WTC11 (cell line): ENCODE results near the gene HLA-DMA. TPM values are rescaled to one million over a fixed set of nuclear protein-coding genes. Genes with fewer than 3 reads are reported as not detected.

Experiments
- ATAC-seq: fragments of 200-7000 bp; cut with Tn5 transposase; 2 replicates; pipeline ENCODE4 v1.10.0; 2021; ENCODE audit warnings: mild to moderate bottlenecking, moderate library complexity
- CTCF ChIA-PET: fragments of 300-600 bp; sonication (Branson Sonifier 250); formaldehyde crosslinking; loops from one replicate; lab custom pipeline; 2021; ENCODE audit warnings: antibody characterized with exemption; lab: Charles Lee
- POLR2A ChIA-PET: fragments of 350-600 bp; sonication (Branson Sonifier 250); formaldehyde crosslinking; loops from one replicate; lab custom pipeline; 2021; ENCODE audit warnings: antibody characterized with exemption; lab: Charles Lee
- DNase-seq: peaks from one replicate; pipeline ENCODE4 v3.0.0; 2021; ENCODE audit warnings: low spot score
- H3K27ac Mint-ChIP-seq: 2 replicates; pipeline ENCODE4 v1.8.0; 2021; ENCODE audit warnings: mixed read lengths
- H3K27me3 Mint-ChIP-seq: 2 replicates; pipeline ENCODE4 v1.8.0; 2021; ENCODE audit warnings: low read depth, mild to moderate bottlenecking, moderate library complexity, mixed read lengths
- H3K36me3 Mint-ChIP-seq: 2 replicates; pipeline ENCODE4 v1.8.0; 2021; ENCODE audit warnings: mixed read lengths
- H3K4me1 Mint-ChIP-seq: 2 replicates; pipeline ENCODE4 v1.8.0; 2022; ENCODE audit warnings: mixed read lengths
- H3K4me3 Mint-ChIP-seq: 2 replicates; pipeline ENCODE4 v1.8.0; 2021; ENCODE audit warnings: mild to moderate bottlenecking, moderate library complexity, mixed read lengths
- H3K9me3 Mint-ChIP-seq: 2 replicates; pipeline ENCODE4 v1.8.0; 2021; ENCODE audit warnings: mixed read lengths
- AR ChIP-seq: fragments of 250-450 bp; sonication (Bioruptor Pico); IDR thresholded peaks from 2 replicates; pipeline ENCODE4 v1.9.0; 2021; ENCODE audit warnings: mild to moderate bottlenecking
- ATF3 ChIP-seq: sonication (generic); formaldehyde crosslinking; conservative IDR thresholded peaks from 2 replicates; pipeline ENCODE4 v1.8.1; 2022; ENCODE audit warnings: mild to moderate bottlenecking, missing genetic modification reagents
- CTCF ChIP-seq: fragments of 200-600 bp; IDR thresholded peaks from 2 replicates; pipeline ENCODE4 v1.8.0; 2022; ENCODE audit warnings: antibody characterized with exemption
- E2F4 ChIP-seq: sonication (generic); formaldehyde crosslinking; IDR thresholded peaks from 2 replicates; pipeline ENCODE4 v1.8.1; 2022; ENCODE audit warnings: low read depth, mild to moderate bottlenecking, moderate library complexity, missing genetic modification reagents, borderline replicate concordance
- E2F5 ChIP-seq: sonication (generic); formaldehyde crosslinking; IDR thresholded peaks from 2 replicates; pipeline ENCODE4 v1.8.1; 2022; ENCODE audit warnings: mild to moderate bottlenecking, moderate library complexity, missing genetic modification reagents
- EMX1 ChIP-seq: fragments of 250-450 bp; sonication (Bioruptor Pico); IDR thresholded peaks from 2 replicates; pipeline ENCODE4 v1.8.0; 2021; ENCODE audit warnings: mild to moderate bottlenecking
- ERG ChIP-seq: fragments of 250-450 bp; sonication (Bioruptor Pico); IDR thresholded peaks from 2 replicates; pipeline ENCODE4 v1.8.0; 2021; ENCODE audit warnings: mild to moderate bottlenecking
- JUN ChIP-seq: sonication (generic); formaldehyde crosslinking; IDR thresholded peaks from 2 replicates; pipeline ENCODE4 v1.8.0; 2023; ENCODE audit warnings: mild to moderate bottlenecking, missing genetic modification reagents
- MXD4 ChIP-seq: fragments of 250-450 bp; sonication (Bioruptor Pico); IDR thresholded peaks from 2 replicates; pipeline ENCODE4 v1.8.0; 2021; ENCODE audit warnings: mild to moderate bottlenecking, moderate library complexity, borderline replicate concordance
- NFATC4 ChIP-seq: fragments of 250-450 bp; sonication (Bioruptor Pico); IDR thresholded peaks from 2 replicates; pipeline ENCODE4 v1.9.0; 2021; ENCODE audit warnings: mild to moderate bottlenecking
- NR2C2 ChIP-seq: sonication (generic); formaldehyde crosslinking; IDR thresholded peaks from 2 replicates; pipeline ENCODE4 v1.8.0; 2022; ENCODE audit warnings: mild to moderate bottlenecking, missing genetic modification reagents
- SOX15 ChIP-seq: fragments of 250-450 bp; sonication (Bioruptor Pico); IDR thresholded peaks from 2 replicates; pipeline ENCODE4 v1.9.0; 2021; ENCODE audit warnings: mild to moderate bottlenecking
- ZBTB43 ChIP-seq: sonication (generic); formaldehyde crosslinking; IDR thresholded peaks from 2 replicates; pipeline ENCODE4 v1.8.1; 2023; ENCODE audit warnings: mild to moderate bottlenecking, missing genetic modification reagents
- ZNF416 ChIP-seq: fragments of 250-450 bp; sonication (Bioruptor Pico); IDR thresholded peaks from 2 replicates; pipeline ENCODE4 v1.9.0; 2021; ENCODE audit warnings: mild to moderate bottlenecking, inconsistent platforms
- ZNF425 ChIP-seq: fragments of 250-450 bp; sonication (Bioruptor Pico); conservative IDR thresholded peaks from 2 replicates; pipeline ENCODE4 v1.9.0; 2021; ENCODE audit warnings: mild to moderate bottlenecking
- ZNF532 ChIP-seq: fragments of 250-450 bp; sonication (Bioruptor Pico); IDR thresholded peaks from 2 replicates; pipeline ENCODE4 v1.9.0; 2021; ENCODE audit warnings: mild to moderate bottlenecking, borderline replicate concordance
- ZNF671 ChIP-seq: fragments of 250-450 bp; sonication (Bioruptor Pico); IDR thresholded peaks from 2 replicates; pipeline ENCODE4 v1.8.0; 2021; ENCODE audit warnings: mild to moderate bottlenecking
- total RNA-seq: library from RNA; stranded (reverse); gene quantifications from 3 replicates; pipeline ENCODE4 v1.2.3, GENCODE V29; 2021

The HLA-DMA gene
- total RNA-seq, 1 experiment from 2014 or later: 6.6 TPM

- 0 out of 2 replicates have a peak, but pooled peaks have one; percentile 18 for TF ChIP-seq AR (CRISPR knock-in tag)
These were observed 18.3 kb upstream of the HLA-DMA start (continued) for GRCh38 chr6:32971242-32971580.

GRCh38 chr6:32970413-32971241, 17.7 kb upstream of the HLA-DMA start:
- Mint-ChIP-seq H3K4me1 (peaks cover 24% of the 10 kb centered on the region), H3K4me3 (peak overlapping the region; percentile 98), H3K36me3 (peaks cover 55% of the 10 kb centered on the region), H3K9me3 (no peaks in the 10 kb centered on the region), H3K27ac (peak overlapping the region; percentile 100), H3K27me3 (peaks cover 4% of the 10 kb centered on the region; the same call in 1 of the 2 replicates)
- DNase-seq: peak; percentile 78
- ChIA-PET POLR2A (interaction anchor here (0.6 to 7.0 kb wide), 17 partner anchors 12 to 1979 kb away, joined by 3 to 146 read pairs (median 5); partner anchors contain the start of genes HLA-DMA, HLA-DMB, HMGA1 and PSMB8), CTCF (interaction anchor here (0.7 to 11.8 kb wide), 11 partner anchors 14 to 698 kb away, joined by 3 to 205 read pairs (median 6); partner anchors contain the start of genes HLA-DMA and TAP2)
- ATAC-seq: 0 out of 2 replicates have a peak, but pooled peaks have one; percentile 0
- TF ChIP-seq ATF3 (CRISPR knock-in tag) (no peak), ZNF425 (CRISPR knock-in tag) (peak; percentile 63), ZNF416 (CRISPR knock-in tag) (no peak; the same call in 1 of the 2 replicates), ZNF671 (CRISPR knock-in tag) (0 out of 2 replicates have a peak, but pooled peaks have one; percentile 49), JUN (no peak), CTCF (no peak), E2F4 (CRISPR knock-in tag) (no peak), ERG (CRISPR knock-in tag) (no peak), ZBTB43 (CRISPR knock-in tag) (no peak), E2F5 (CRISPR knock-in tag) (no peak), EMX1 (peak; percentile 21; the same call in 1 of the 2 replicates), ZNF532 (CRISPR knock-in tag) (no peak), NFATC4 (CRISPR knock-in tag) (peak; percentile 59; the same call in 1 of the 2 replicates), MXD4 (CRISPR knock-in tag) (no peak), NR2C2 (no peak), SOX15 (CRISPR knock-in tag) (no peak)
